T1000 (cell line): ENCODE measurements around the gene TNFAIP8L2.

ENCODE experiments used
- DNase-seq: peaks from one replicate; lab custom pipeline; 2025; ENCODE audit warnings: mixed read lengths; lab: John Stamatoyannopoulos, UW

Gene TNFAIP8L2

DNA sequence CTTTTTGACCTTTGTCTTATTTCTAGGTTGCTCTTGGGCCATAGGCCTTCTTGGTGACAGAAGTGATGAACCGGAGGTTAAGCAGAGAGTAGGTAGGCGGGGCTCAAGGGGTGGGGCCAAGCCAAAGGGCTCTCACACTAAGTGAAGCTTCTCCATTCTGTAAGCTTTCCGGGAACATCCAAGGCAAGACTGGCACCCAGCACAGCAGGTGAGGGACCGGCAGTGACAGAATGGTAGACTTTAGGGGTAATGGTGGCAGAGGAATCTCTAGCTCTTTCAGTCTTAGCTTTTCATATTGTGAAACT, at the start of gene TNFAIP8L2:
TNFAIP8L2 (plus strand) TSS at position 135 of the 305 bp plus-strand sequence. CDS start 2,049 bp downstream, outside the sequence.
- no peak for DNase-seq

DNA sequence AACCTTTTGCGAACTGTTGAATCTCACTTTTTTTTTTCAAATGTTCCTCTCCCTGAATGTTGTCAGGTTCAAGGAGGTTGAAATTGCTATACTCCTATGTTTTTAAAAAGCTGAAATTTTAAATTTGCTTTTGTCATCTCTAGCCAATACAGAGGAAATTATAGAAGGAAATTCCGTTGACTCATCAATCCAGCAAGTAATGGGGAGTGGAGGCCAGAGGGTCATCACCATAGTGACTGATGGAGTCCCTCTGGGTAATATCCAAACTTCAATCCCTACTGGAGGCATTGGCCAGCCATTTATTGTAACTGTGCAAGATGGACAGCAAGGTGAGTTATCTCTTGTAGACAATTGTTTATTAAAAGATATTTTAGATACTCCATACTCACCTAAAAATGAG, 49.6 kb upstream of the TNFAIP8L2 start:
- DNase-seq: peak; percentile 6

DNA sequence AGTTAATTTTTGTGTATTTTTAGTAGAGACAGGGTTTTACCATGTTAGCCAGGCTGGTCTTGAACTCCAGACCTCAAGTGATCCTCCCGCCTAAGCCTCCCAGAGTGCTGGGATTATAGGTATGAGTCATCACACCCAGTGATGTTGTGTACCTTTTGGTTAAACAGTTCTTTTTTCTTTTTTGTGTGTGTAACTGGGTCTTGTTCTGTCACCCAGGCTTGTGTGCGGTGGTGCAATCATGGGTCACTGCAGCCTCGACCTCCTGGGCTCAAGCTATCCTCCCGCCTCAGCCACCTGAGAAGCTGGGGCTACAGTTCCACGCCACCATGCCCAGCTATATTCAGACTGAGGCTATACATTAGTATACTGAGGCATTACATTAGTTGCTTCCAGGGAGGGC, 48.1 kb upstream of the TNFAIP8L2 start:
- no peak for DNase-seq

- DNase-seq: no peak
Observed at GRCh38 chr1:151113877-151114276, 42.6 kb upstream of the TNFAIP8L2 start.

DNA sequence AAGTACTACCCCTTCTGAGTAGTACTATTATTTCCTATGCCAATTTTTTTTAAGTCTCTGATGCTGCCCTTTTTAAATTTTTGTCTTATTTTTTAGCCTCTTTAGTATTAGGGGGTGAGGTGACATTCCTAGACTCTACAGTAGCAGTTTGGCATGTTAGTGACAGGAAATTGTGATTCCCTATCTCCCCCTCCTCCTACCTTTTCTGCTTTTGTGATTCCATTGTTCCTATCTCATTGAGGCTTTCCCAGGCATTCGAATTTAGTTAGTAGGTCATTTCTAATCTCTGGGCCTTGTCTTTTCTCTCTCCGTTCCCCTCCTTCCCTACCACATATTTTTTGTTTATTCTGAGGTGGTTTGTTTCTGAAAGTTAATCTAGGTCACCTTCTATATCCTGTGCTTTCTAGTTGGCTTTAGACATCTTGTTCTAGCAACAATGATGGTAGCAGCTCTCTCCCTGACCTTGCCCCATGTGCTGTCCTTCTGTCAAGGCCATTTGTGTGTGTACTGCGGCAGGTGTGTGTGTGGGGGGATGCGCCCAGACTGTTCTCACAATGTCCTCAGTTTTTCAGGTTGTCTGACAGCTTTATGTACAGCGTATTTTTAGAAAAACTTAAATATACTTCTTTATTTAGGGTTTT, 31.6 kb upstream of the TNFAIP8L2 start:
- DNase-seq: no peak

DNA sequence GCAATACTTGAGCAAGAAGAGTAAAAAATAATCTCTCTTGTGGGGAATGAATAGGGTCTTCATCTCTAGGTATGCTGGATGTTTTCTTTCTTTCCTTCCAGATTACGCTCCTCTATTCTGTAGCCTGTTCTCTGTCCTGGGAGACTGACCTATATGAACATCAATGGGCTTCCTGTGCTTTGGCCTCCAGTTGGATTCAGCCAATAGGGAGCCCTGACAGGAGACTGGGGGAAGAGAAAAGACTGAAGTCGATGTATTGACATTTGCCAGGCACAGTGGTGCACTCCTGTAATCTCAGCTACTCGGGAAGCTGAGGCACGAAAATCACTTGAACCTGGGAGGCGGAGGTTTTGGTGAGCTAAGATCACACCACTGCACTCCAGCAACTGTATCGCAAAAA, 27.6 kb upstream of the TNFAIP8L2 start:
- DNase-seq: no peak

DNA sequence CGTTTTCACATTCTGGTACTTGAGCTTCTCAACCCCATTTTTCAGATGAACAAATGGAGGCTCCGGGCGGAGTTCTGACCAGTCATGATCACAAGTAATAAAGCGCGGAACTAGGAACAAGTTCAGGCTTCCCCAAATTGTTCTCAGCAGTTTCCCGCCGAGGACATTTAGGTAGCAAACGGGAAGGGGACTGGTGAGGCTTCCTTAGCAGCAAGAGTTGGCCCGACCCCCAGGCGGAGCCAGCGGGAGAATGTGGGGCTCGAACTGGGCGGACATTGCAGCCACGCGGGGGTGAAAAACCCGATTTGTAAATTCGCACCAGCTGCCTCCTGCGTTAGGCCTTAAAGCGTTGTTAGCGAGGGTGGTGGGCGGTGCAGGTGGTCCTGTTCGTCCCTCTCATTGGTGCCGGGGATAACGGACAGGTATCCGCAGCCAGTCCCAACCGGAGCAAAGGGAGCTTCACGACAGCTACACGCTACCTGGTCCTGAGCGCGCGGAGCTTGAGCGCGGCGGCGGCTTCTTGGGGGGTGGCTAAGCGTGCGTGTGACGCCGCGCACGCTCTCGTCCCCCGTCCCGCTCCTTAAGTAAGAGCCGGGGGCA, 25.4 kb upstream of the TNFAIP8L2 start:
- no peak for DNase-seq

DNA sequence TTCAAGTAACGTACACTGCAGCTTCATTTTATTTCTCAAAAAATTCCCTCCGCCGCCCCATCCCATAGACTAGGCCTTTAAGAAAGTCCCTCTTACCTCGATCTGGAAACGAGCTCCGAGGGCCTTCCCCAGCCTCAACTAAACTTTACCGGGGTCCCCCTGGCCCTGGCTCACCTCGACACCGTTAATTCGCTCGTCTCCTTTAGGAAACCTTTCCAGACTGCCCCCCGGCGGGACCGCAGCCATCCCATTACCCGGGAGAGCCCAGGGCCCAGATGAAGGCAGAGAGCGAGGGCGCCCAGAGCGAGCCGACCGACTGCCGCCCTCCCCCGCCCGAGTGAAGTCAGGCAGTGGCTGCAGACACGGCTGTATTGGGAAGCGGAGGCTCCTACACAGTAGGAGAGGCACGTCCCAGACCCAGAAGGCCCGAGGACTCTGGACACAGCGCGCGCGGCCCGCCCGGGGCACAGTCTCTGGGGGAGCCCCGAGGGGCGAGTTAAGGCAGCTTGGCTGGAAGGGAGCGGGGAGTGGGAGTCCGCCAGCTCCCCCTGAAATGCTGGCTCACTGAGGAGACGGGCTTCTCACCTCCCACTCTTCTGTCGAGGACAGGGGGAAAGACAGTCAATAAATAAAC, 24.6 kb upstream of the TNFAIP8L2 start:
- no peak for DNase-seq

GRCh38 chr1:151132335-151133017, 24.0 kb upstream of the TNFAIP8L2 start:
- no peak for DNase-seq

- no peak for DNase-seq
Observed at GRCh38 chr1:151133018-151133806, 23.2 kb upstream of the TNFAIP8L2 start.

GRCh38 chr1:151134396-151134795, 22.1 kb upstream of the TNFAIP8L2 start:
- DNase-seq: no peak

GRCh38 chr1:151134991-151135390, 21.5 kb upstream of the TNFAIP8L2 start:
- DNase-seq: no peak

DNA sequence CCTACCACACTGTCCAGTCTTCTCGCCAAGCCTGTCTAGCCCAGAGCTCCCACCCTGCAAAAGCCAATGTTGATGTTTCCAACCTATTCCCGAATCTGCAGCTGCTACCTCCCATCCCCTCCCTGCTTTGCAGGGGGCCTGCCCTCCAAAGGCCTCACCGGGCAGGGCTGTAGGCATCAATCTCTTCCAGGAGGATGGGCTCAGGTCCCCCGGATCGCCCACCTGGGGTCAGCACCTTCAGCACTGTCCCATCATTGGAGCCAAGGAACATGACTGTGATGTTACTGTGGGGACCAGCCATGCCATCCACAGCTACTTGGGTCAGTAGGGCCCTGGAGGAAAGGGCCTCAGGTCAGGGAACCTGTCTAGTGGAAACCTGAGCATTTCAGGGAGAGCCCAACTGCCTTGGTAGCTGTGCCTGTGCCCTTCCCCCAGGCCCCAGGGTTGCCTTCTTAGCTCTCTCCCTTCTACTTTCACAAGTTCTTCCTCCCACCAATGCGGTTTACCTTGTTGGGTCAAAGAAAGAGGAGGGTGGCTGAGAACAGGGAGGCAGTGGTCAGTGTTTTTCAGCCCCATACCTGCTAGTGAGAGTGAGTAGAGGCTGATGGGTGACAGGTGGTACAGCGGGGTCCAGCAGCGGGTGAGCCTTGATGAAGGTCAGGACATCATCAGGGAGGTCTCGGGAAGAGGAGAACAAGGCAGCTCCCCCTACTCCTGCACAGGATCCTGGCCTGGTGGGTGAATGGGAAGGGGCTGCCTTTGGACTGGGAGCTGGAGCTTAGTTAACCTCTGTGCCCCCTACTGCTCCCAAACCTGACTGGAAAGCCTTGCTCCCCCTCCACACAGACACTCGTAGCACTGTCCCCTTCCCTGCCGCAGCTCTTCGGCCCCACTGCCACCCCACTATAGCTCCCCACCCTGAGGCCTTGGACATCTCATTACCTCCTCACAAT, 20.7 kb upstream of the TNFAIP8L2 start:
- DNase-seq: no peak

GRCh38 chr1:151137789-151138188, 18.7 kb upstream of the TNFAIP8L2 start:
- DNase-seq: no peak

DNA sequence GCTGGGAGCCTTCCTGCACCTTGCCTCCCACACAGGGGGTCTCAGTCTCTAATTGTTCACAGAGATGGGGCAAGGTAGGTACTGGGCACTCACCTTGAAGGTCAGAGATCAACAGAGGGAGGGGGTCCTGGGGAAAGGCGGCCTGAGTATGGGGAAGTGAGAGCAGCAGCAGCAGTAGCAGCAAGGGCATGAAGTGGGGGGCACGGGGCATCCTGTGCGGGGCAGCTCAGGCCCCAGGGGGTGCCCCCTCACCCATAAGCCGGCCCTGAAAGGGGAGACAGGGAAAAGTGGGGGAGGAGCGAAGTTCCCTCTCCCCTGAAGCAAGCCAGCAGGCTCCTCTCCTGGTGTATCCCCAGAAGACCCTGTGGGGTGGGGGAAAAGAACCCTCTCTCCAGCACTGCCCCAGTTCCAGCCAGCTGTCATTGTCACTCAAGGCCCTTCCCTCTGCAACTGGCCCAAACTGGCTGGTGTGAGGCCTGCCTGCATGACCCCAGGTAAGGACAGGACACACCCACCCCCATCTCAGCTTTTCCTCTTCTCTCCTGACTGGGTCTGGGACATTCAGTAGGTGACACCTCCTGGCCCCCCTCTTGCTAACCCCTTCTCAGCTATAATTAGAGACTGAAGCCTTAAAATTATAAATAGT, 13.9 kb upstream of the TNFAIP8L2 start:
- DNase-seq: no peak

GRCh38 chr1:151143057-151143435, 13.4 kb upstream of the TNFAIP8L2 start:
- no peak for DNase-seq

- DNase-seq: no peak
Observed at GRCh38 chr1:151143986-151144385, 12.5 kb upstream of the TNFAIP8L2 start.

DNA sequence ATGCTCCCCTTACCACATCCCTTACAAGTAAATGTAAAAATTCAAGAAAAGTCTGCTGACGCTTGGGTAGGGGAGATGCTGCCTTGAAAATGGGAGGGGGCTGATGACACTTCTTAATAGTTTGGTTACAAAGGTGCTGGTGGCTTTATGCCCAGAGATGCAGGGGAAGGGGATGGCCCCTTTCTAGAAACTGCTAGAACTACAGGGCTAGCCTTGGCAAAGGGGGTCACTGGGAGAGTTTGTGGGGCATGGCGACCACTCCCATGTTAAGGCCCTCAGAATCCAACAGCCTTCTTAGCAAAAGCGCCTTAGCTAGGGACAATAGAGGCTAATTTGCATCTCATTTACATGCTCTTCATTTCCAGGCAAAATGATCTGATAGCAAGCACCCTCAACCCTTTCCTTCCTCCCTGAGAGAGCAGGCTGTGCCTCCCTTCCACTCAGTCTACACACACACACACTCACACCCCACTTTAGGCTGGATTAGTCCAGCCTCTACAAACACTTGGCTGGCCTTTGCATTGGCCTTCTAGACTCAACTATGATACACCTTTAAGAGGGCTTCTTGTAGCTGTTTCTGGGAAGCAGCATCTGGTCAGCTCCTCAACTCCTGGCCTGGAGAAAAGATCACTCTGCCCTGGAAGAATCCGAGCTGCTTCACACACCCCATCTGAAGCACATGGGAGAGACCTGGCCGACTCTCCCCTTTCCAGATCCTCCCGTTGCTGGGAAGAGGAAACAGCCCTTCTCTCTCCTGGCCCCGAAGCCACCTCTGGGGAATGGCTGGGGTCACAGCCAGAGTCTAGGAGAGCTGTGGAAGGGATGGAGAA, 11.8 kb upstream of the TNFAIP8L2 start:
- DNase-seq: no peak

- DNase-seq: no peak
Observed at GRCh38 chr1:151145304-151146071, 11.0 kb upstream of the TNFAIP8L2 start.
